Left forelimb (tissue), 1 donor: ENCODE data around the gene PRR23C.
"Not testable (repeated sequence)": the region's sequence is repeated elsewhere in the genome, so short reads cannot be mapped to it uniquely, and the experiment has no call there.

Experiments used
- DNase-seq: peaks from one replicate; pipeline ENCODE4 v3.0.0-alpha.2; 2018; ENCODE audit warnings: low spot score

Gene PRR23C

GRCh38 chr3:139044366-139045210 lies at the start of gene PRR23C:
Gene PRR23C, minus strand, starts transcription at chr3:139044892. Its CDS starts 272 bp downstream, at chr3:139044620.
- no peak for DNase-seq

GRCh38 chr3:139093840-139094239 lies 49.1 kb upstream of the PRR23C start:
- no peak for DNase-seq

GRCh38 chr3:139088462-139089324 lies 44.0 kb upstream of the PRR23C start:
- no peak for DNase-seq

- DNase-seq = no peak
Measured at GRCh38 chr3:139087621-139088020, 42.9 kb upstream of the PRR23C start.

- DNase-seq = no peak
Measured at GRCh38 chr3:139084176-139084575, 39.5 kb upstream of the PRR23C start.

GRCh38 chr3:139074565-139075115 lies 29.9 kb upstream of the PRR23C start:
- DNase-seq = no peak

- no peak for DNase-seq
Measured at GRCh38 chr3:139062918-139063317, 18.2 kb upstream of the PRR23C start.

- DNase-seq = no peak
Measured at GRCh38 chr3:139052802-139053600, 8.3 kb upstream of the PRR23C start.

GRCh38 chr3:139043554-139044365 lies 932 bp downstream of the PRR23C start:
- DNase-seq = no peak

GRCh38 chr3:139037478-139037877 lies 7.2 kb downstream of the PRR23C start:
- DNase-seq = no peak

- no peak for DNase-seq
Measured at GRCh38 chr3:139032326-139033002, 12.2 kb downstream of the PRR23C start.

- not testable (repeated sequence) for DNase-seq
Measured at GRCh38 chr3:139030576-139030975, 14.1 kb downstream of the PRR23C start.

- no peak for DNase-seq
Measured at GRCh38 chr3:139024968-139025367, 19.7 kb downstream of the PRR23C start.

GRCh38 chr3:139020868-139021234 lies 23.8 kb downstream of the PRR23C start, which contains the start of gene PRR23B:
Gene PRR23B, minus strand, starts transcription at chr3:139020926. Its CDS starts 265 bp downstream, at chr3:139020661.
- DNase-seq = no peak

- no peak for DNase-seq
Measured at GRCh38 chr3:139020036-139020867, 24.4 kb downstream of the PRR23C start.

GRCh38 chr3:139016430-139017048 lies 28.2 kb downstream of the PRR23C start:
- DNase-seq = no peak

- no peak for DNase-seq
Measured at GRCh38 chr3:139006051-139006716, 38.5 kb downstream of the PRR23C start, which contains the start of gene PRR23A. Gene PRR23A, minus strand, starts transcription at chr3:139006268. Its CDS starts 0 bp downstream, at chr3:139006268.

GRCh38 chr3:139005356-139005993 lies 39.2 kb downstream of the PRR23C start:
- DNase-seq = no peak
